Uterus (tissue), 2 donors: ENCODE results near the gene FN3K.

Source experiments
- POLR2A ChIP-seq, 2 donors: fragments of 450-650 bp; IDR thresholded peaks; one replicate each; pipeline ENCODE4 v1.6.1; 2016; ENCODE audit warnings: antibody characterized with exemption in 2 of 2, mild to moderate bottlenecking in 1 of 2, moderate library complexity in 1 of 2
- TF ChIP-seq, protein P1 (sequence below), 4 experiments: fragments of 200-600 bp in 2 of 4; fragments of 450-650 bp in 2 of 4; sonication (generic) in 2 of 4; IDR thresholded peaks; one replicate each; pipeline ENCODE4 v1.5.1; 2016 to 2019; ENCODE audit warnings: antibody characterized with exemption in 4 of 4, mild to moderate bottlenecking in 2 of 4, moderate library complexity in 1 of 4

DNA sequence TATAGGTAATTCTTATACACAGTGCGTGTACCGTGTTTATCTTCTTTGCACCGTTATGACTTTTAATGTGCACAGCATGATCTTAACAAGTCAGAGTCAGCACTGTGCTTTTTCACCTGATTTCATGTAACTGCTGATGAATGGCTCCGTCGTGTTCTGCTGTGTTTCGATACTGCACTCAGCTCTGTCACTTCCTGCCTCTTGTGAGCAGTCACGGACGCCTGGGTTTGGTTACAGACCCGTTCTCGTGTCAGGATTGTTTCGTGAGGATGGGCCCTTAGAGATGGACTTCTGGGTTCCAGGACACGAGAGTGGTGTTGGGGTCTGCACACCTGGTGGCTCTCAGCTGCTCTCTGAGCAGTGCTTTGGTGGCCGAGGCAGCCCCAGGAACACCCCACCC is 41.0 kb downstream of the FN3K start:
- TF ChIP-seq, protein P1, sequence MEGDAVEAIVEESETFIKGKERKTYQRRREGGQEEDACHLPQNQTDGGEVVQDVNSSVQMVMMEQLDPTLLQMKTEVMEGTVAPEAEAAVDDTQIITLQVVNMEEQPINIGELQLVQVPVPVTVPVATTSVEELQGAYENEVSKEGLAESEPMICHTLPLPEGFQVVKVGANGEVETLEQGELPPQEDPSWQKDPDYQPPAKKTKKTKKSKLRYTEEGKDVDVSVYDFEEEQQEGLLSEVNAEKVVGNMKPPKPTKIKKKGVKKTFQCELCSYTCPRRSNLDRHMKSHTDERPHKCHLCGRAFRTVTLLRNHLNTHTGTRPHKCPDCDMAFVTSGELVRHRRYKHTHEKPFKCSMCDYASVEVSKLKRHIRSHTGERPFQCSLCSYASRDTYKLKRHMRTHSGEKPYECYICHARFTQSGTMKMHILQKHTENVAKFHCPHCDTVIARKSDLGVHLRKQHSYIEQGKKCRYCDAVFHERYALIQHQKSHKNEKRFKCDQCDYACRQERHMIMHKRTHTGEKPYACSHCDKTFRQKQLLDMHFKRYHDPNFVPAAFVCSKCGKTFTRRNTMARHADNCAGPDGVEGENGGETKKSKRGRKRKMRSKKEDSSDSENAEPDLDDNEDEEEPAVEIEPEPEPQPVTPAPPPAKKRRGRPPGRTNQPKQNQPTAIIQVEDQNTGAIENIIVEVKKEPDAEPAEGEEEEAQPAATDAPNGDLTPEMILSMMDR (IDR thresholded peaks at IDR 0.05) = no peak
- no peak for TF ChIP-seq POLR2A (IDR thresholded peaks at IDR 0.05)
